ENCODE measurements around the gene KIF20A.

KIF20A gene

DNA sequence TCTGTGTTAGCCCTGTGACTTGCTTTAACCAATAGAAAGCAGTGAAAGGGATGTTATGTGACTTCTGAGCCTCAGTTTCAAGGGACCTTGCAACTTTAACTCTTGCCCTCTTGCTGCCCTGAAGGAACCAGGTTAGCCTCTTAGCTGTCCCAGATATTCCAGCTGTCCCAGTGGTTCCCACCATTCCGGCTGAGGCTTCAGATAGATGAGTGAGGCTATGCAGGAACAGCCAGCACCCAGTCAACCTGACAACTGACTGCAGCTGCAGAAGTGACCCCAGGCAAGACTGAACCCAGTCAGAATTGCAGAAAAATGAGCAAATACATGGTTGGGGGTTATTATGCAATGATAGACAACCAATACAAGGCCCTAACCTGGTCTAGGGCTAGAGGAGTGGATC is 44.6 kb downstream of the KIF20A start:
- FAIRE-seq (no peak), DNase-seq (ENCODE audit: insufficient read length, low spot score) (no peak)
- TF ChIP-seq SPI1 (IDR thresholded peaks at IDR 0.05; ENCODE audit: low read depth, low read length) (no peak), POLR2A (IDR thresholded peaks at IDR 0.05; ENCODE audit: low read depth, low read length) (no peak), POLR2AphosphoS5 (IDR thresholded peaks at IDR 0.05; ENCODE audit: low read depth, low read length) (no peak), POU2F2 (IDR thresholded peaks at IDR 0.05; ENCODE audit: low read depth, low read length) (no peak), TAF1 (IDR thresholded peaks at IDR 0.05; ENCODE audit: low read depth, low read length) (no peak), PAX5 (IDR thresholded peaks at IDR 0.05; ENCODE audit: insufficient read depth, low read length, severe bottlenecking) (no peak)

DNA sequence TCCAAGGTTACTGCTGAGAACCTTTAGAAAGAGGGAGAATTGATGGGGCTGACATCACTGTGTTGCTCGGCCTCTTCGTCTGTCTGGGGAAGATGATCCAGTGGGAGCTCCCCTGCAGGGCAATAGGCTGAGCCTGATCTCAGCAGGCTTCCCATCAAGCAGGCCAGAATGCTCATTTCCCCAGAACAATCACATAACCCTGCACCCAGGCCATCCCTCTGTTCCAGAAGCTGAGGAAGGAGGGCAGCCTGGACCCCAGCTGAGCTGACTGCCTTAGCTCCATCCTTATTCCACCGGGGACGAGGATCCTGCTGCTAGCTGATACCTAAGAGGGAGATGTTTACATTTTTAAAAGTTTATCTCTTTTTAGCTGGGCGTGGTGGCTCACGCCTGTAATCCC is 45.8 kb downstream of the KIF20A start:
- TF ChIP-seq POU2F2 (IDR thresholded peaks at IDR 0.05; ENCODE audit: low read depth, low read length) (no peak), TAF1 (IDR thresholded peaks at IDR 0.05; ENCODE audit: low read depth, low read length) (no peak), POLR2A (IDR thresholded peaks at IDR 0.05; ENCODE audit: low read depth, low read length) (no peak), POLR2AphosphoS5 (IDR thresholded peaks at IDR 0.05; ENCODE audit: low read depth, low read length) (no peak), PAX5 (IDR thresholded peaks at IDR 0.05; ENCODE audit: insufficient read depth, low read length, severe bottlenecking) (no peak), SPI1 (IDR thresholded peaks at IDR 0.05; ENCODE audit: low read depth, low read length) (no peak)
- no peak for FAIRE-seq
- DNase-seq (ENCODE audit: insufficient read length, low spot score) = no peak

DNA sequence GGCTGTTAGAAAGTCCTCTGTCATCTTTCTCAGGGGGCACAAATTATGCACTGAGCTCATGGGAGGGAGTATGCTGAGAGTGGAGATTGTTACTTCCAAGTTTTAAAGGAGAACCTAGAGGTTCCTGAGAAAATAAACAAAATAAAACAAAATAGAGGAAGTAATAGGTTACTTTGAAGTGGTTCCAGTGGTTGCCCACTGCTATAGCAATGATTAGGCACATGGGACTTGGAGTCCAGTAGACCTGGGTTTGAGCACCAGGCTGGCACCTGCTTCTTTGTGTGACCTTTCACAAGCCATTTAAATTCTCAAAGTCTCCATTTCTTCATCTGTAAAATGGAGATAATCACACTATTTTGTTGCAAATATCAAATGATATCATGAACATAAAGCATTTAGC is 48.0 kb downstream of the KIF20A start:
- FAIRE-seq = no peak
- no peak for DNase-seq (ENCODE audit: insufficient read length, low spot score)
- no peak for TF ChIP-seq POU2F2 (IDR thresholded peaks at IDR 0.05; ENCODE audit: low read depth, low read length)
- TF ChIP-seq POLR2A (IDR thresholded peaks at IDR 0.05; ENCODE audit: low read depth, low read length) = no peak
- TF ChIP-seq PAX5 (IDR thresholded peaks at IDR 0.05; ENCODE audit: insufficient read depth, low read length, severe bottlenecking) = no peak
- no peak for TF ChIP-seq SPI1 (IDR thresholded peaks at IDR 0.05; ENCODE audit: low read depth, low read length)
- TF ChIP-seq POLR2AphosphoS5 (IDR thresholded peaks at IDR 0.05; ENCODE audit: low read depth, low read length) = no peak

DNA sequence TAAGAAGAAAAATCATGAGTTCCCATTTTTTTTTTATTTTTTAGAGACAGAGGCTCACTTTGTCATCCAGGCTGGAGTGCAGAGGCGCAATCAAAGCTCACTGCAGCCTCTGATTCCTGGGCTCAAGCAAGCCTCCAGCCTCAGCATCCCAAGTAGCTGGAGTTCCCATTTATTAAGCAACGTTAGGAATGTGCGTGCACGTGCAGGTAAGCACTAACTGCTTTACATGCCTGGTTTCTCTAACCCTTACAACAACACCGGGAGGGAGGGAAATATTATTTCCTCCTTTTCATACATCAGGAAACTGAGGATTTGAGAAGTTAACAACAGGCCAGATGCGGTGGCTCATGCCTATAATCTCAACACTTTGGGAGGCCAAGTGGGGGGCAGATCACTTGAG is 50.5 kb downstream of the KIF20A start:
- FAIRE-seq (no peak), DNase-seq (ENCODE audit: insufficient read length, low spot score) (no peak)
- TF ChIP-seq PAX5 (IDR thresholded peaks at IDR 0.05; ENCODE audit: insufficient read depth, low read length, severe bottlenecking) (no peak), TAF1 (IDR thresholded peaks at IDR 0.05; ENCODE audit: low read depth, low read length) (no peak), POU2F2 (IDR thresholded peaks at IDR 0.05; ENCODE audit: low read depth, low read length) (no peak), SPI1 (IDR thresholded peaks at IDR 0.05; ENCODE audit: low read depth, low read length) (no peak), POLR2AphosphoS5 (IDR thresholded peaks at IDR 0.05; ENCODE audit: low read depth, low read length) (no peak), POLR2A (IDR thresholded peaks at IDR 0.05; ENCODE audit: low read depth, low read length) (no peak)

DNA sequence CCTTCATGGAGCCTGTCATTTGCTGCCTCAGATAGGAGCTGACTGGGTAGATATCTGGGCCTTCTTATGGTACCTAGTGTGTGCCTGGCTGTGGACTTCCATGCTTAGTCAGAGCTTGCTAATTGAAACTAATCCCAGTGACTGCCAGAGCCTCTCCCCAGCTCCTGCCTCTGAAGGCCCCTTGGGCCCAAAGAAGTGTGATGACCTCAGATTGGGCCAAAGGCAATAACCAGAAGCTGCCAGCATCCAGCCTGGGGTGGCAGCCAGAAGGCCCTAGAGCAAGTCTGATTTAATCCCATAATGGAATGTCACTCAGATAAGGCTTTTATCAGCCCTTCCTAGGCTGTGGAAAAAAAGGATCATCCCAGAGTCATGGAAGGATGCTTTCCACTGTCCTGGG is 51.3 kb downstream of the KIF20A start:
- FAIRE-seq (no peak), DNase-seq (ENCODE audit: insufficient read length, low spot score) (no peak)
- TF ChIP-seq POLR2AphosphoS5 (IDR thresholded peaks at IDR 0.05; ENCODE audit: low read depth, low read length) (no peak), PAX5 (IDR thresholded peaks at IDR 0.05; ENCODE audit: insufficient read depth, low read length, severe bottlenecking) (no peak), POLR2A (IDR thresholded peaks at IDR 0.05; ENCODE audit: low read depth, low read length) (no peak), TAF1 (IDR thresholded peaks at IDR 0.05; ENCODE audit: low read depth, low read length) (no peak), SPI1 (IDR thresholded peaks at IDR 0.05; ENCODE audit: low read depth, low read length) (no peak), POU2F2 (IDR thresholded peaks at IDR 0.05; ENCODE audit: low read depth, low read length) (no peak)

DNA sequence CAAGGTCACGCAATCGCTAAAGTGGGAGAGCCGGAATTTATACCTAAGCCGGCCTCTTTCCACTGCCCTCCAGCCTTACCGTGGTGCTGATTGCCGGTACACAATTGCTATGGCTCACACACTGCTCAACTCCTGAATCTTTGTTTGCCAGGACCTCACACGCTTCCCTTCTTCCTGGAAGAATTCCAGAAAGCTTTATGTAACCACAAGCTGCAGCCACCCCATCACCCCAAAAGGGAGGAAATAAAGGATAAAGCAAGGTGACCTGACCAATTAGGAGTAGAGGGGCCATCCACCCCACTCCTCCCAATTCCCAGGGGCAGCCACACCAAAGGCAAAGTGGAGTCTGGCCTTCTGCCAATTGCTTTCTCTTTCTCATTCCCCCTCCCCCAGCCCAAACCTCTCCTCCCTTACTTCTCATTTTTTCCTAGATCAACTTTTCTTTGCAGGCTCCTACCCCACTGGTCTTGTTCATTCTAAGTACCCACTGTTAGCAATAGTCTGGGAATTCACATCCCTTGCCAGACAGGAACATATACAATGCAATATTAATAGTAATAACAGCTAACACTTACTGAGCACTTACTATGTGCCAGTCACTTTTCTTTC is 52.2 kb downstream of the KIF20A start:
- TF ChIP-seq PAX5 (IDR thresholded peaks at IDR 0.05; ENCODE audit: insufficient read depth, low read length, severe bottlenecking) (no peak), SPI1 (IDR thresholded peaks at IDR 0.05; ENCODE audit: low read depth, low read length) (no peak), POLR2AphosphoS5 (IDR thresholded peaks at IDR 0.05; ENCODE audit: low read depth, low read length) (no peak), POU2F2 (IDR thresholded peaks at IDR 0.05; ENCODE audit: low read depth, low read length) (no peak), TAF1 (IDR thresholded peaks at IDR 0.05; ENCODE audit: low read depth, low read length) (no peak), POLR2A (IDR thresholded peaks at IDR 0.05; ENCODE audit: low read depth, low read length) (no peak)
- DNase-seq (ENCODE audit: insufficient read length, low spot score) = no peak
- no peak for FAIRE-seq

DNA sequence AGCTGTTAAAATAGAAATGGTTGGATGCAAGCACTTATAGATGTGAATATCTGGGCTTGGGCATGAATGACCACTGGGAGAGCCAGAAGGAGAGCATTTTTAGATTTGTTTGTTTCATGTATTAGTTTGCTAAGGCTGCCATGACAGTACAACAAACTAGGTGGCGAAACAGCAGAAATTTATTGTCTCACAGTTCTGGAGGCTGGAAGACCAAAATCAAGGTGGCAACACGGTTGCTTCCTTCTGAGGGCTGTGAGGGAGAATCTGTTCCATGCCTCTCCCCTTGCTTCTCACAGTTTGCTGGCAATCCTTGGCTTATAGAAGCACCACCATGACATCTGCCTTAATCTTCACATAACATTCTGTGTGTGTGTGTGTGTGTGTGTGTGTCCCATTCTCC is 54.4 kb downstream of the KIF20A start:
- DNase-seq (ENCODE audit: insufficient read length, low spot score) (no peak), FAIRE-seq (no peak)
- no peak for TF ChIP-seq TAF1 (IDR thresholded peaks at IDR 0.05; ENCODE audit: low read depth, low read length)
- no peak for TF ChIP-seq POU2F2 (IDR thresholded peaks at IDR 0.05; ENCODE audit: low read depth, low read length)
- TF ChIP-seq SPI1 (IDR thresholded peaks at IDR 0.05; ENCODE audit: low read depth, low read length) = no peak
- no peak for TF ChIP-seq POLR2AphosphoS5 (IDR thresholded peaks at IDR 0.05; ENCODE audit: low read depth, low read length)
- no peak for TF ChIP-seq POLR2A (IDR thresholded peaks at IDR 0.05; ENCODE audit: low read depth, low read length)
- no peak for TF ChIP-seq PAX5 (IDR thresholded peaks at IDR 0.05; ENCODE audit: insufficient read depth, low read length, severe bottlenecking)

DNA sequence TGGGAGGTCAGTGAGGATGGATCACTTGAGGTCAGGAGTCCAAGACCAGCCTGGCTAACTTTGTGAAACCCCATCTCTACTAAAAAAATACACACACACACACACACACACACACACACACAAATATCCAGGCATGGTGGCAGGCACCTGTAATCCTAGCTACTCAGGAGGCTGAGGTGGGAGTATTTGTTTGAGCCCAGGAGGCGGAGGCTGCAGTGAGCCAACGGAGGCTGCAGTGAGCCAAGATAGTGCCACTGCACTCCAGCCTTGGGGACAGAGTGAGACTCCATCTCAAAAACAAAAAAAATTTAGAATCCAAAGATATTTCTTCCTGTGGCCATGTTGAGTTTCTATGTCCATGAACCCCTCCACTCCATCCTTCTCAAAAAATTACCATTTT is 55.7 kb downstream of the KIF20A start:
- TF ChIP-seq POU2F2 (IDR thresholded peaks at IDR 0.05; ENCODE audit: low read depth, low read length) (no peak), SPI1 (IDR thresholded peaks at IDR 0.05; ENCODE audit: low read depth, low read length) (no peak), POLR2A (IDR thresholded peaks at IDR 0.05; ENCODE audit: low read depth, low read length) (no peak), TAF1 (IDR thresholded peaks at IDR 0.05; ENCODE audit: low read depth, low read length) (no peak), POLR2AphosphoS5 (IDR thresholded peaks at IDR 0.05; ENCODE audit: low read depth, low read length) (no peak)
- DNase-seq (ENCODE audit: insufficient read length, low spot score) (no peak), FAIRE-seq (no peak)

Measured in GM12891 (cell line).